Loucy (cell line): ENCODE measurements around the gene PLEKHG5.

Experiments used
- EZH2phosphoT487 ChIP-seq: fragments of 200-600 bp; IDR thresholded peaks from 2 replicates; pipeline ENCODE4 v1.6.1; 2018; ENCODE audit warnings: antibody characterized with exemption, mild to moderate bottlenecking, moderate library complexity, borderline replicate concordance
- TF ChIP-seq, protein P1 (sequence below): fragments of 200-600 bp; sonication (generic); conservative IDR thresholded peaks from 2 replicates; pipeline ENCODE4 v1.5.1; 2014; ENCODE audit warnings: mild to moderate bottlenecking, antibody characterized with exemption, low read length

- TF ChIP-seq, protein P1, sequence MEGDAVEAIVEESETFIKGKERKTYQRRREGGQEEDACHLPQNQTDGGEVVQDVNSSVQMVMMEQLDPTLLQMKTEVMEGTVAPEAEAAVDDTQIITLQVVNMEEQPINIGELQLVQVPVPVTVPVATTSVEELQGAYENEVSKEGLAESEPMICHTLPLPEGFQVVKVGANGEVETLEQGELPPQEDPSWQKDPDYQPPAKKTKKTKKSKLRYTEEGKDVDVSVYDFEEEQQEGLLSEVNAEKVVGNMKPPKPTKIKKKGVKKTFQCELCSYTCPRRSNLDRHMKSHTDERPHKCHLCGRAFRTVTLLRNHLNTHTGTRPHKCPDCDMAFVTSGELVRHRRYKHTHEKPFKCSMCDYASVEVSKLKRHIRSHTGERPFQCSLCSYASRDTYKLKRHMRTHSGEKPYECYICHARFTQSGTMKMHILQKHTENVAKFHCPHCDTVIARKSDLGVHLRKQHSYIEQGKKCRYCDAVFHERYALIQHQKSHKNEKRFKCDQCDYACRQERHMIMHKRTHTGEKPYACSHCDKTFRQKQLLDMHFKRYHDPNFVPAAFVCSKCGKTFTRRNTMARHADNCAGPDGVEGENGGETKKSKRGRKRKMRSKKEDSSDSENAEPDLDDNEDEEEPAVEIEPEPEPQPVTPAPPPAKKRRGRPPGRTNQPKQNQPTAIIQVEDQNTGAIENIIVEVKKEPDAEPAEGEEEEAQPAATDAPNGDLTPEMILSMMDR: peak; percentile 69
- no peak for TF ChIP-seq EZH2phosphoT487
Observed at GRCh38 chr1:6445062-6445763, 46.3 kb downstream of the PLEKHG5 start.
